ENCODE measurements around the gene ARID3A.

Gene ARID3A

DNA sequence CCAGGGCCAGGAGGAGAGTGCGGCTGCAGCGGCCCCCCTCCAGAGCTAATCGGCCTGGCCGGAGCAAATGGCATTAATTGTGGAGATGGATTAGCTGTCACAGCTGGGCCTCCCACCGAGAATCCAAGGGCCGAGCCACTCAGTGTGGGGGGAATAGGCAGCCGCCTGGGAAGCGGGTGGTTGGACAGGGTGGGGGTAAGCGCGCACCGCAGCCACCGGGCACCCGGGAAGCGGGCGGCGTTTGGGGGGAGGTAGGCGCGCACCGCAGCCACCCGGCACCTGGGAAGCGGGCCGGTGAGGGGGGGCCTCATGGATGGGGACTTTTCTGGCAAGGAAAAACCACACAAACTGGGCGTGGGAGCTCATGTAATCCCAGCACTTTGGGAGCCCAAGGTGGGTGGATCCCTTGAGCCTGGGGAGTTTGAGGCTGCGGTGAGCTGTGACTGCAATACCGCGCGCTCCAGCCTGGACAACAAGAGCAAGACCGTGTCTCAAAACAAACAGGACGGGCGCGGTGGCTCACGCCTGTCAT lies 22.5 kb upstream of the ARID3A start:
- Histone ChIP-seq H3K27ac (replicated peaks) (no peak overlapping the region), H3K27me3 (ENCODE audit: insufficient read depth, poor library complexity, severe bottlenecking) (no peaks in the 10 kb centered on the region), H3K4me3 (replicated peaks; ENCODE audit: insufficient read depth, low read length) (no peak overlapping the region)
- DNase-seq (ENCODE audit: low read depth in 1 of 2, low spot score in 1 of 2), result no peak
- TF ChIP-seq POLR2AphosphoS5 (IDR thresholded peaks at IDR 0.05; ENCODE audit: low read depth), result no peak
- TF ChIP-seq, protein P1, sequence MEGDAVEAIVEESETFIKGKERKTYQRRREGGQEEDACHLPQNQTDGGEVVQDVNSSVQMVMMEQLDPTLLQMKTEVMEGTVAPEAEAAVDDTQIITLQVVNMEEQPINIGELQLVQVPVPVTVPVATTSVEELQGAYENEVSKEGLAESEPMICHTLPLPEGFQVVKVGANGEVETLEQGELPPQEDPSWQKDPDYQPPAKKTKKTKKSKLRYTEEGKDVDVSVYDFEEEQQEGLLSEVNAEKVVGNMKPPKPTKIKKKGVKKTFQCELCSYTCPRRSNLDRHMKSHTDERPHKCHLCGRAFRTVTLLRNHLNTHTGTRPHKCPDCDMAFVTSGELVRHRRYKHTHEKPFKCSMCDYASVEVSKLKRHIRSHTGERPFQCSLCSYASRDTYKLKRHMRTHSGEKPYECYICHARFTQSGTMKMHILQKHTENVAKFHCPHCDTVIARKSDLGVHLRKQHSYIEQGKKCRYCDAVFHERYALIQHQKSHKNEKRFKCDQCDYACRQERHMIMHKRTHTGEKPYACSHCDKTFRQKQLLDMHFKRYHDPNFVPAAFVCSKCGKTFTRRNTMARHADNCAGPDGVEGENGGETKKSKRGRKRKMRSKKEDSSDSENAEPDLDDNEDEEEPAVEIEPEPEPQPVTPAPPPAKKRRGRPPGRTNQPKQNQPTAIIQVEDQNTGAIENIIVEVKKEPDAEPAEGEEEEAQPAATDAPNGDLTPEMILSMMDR (IDR thresholded peaks at IDR 0.05; ENCODE audit: insufficient read depth, low read length), result no peak
- TF ChIP-seq SPI1 (IDR thresholded peaks at IDR 0.05; ENCODE audit: borderline replicate concordance, low read depth), result no peak
- TF ChIP-seq, protein P2, sequence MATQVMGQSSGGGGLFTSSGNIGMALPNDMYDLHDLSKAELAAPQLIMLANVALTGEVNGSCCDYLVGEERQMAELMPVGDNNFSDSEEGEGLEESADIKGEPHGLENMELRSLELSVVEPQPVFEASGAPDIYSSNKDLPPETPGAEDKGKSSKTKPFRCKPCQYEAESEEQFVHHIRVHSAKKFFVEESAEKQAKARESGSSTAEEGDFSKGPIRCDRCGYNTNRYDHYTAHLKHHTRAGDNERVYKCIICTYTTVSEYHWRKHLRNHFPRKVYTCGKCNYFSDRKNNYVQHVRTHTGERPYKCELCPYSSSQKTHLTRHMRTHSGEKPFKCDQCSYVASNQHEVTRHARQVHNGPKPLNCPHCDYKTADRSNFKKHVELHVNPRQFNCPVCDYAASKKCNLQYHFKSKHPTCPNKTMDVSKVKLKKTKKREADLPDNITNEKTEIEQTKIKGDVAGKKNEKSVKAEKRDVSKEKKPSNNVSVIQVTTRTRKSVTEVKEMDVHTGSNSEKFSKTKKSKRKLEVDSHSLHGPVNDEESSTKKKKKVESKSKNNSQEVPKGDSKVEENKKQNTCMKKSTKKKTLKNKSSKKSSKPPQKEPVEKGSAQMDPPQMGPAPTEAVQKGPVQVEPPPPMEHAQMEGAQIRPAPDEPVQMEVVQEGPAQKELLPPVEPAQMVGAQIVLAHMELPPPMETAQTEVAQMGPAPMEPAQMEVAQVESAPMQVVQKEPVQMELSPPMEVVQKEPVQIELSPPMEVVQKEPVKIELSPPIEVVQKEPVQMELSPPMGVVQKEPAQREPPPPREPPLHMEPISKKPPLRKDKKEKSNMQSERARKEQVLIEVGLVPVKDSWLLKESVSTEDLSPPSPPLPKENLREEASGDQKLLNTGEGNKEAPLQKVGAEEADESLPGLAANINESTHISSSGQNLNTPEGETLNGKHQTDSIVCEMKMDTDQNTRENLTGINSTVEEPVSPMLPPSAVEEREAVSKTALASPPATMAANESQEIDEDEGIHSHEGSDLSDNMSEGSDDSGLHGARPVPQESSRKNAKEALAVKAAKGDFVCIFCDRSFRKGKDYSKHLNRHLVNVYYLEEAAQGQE (IDR thresholded peaks at IDR 0.05; ENCODE audit: insufficient replicate concordance, low read depth), result no peak
- TF ChIP-seq GABPA (IDR thresholded peaks at IDR 0.05; ENCODE audit: low read depth), result no peak

DNA sequence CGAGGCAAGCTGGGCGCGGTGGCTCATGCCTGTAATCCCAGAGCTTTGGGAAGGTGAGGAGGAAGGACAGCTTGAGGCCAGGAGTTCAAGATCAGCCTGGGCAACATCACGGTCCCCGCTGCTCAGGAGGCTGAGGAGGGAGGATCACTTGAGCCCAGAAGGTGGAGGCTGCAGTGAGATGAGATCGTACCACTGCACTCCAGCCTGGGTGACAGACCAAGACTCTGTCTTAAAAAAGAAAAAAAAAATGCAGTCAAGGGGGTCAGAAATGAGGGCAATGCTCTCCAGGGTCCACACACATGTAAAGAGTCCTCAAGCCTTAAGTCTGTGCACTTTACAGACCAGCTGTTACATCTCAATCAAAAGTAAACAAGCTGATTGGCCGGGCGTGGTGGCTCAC lies 21.3 kb upstream of the ARID3A start:
- Histone ChIP-seq H3K4me3 (replicated peaks; ENCODE audit: insufficient read depth, low read length) (no peak overlapping the region), H3K27me3 (ENCODE audit: insufficient read depth, poor library complexity, severe bottlenecking) (no peaks in the 10 kb centered on the region), H3K27ac (replicated peaks) (no peak overlapping the region)
- TF ChIP-seq SPI1 (IDR thresholded peaks at IDR 0.05; ENCODE audit: borderline replicate concordance, low read depth), result no peak
- TF ChIP-seq, protein P1 (IDR thresholded peaks at IDR 0.05; ENCODE audit: insufficient read depth, low read length), result no peak
- TF ChIP-seq, protein P2 (IDR thresholded peaks at IDR 0.05; ENCODE audit: insufficient replicate concordance, low read depth), result no peak
- no peak for TF ChIP-seq POLR2AphosphoS5 (IDR thresholded peaks at IDR 0.05; ENCODE audit: low read depth)
- TF ChIP-seq GABPA (IDR thresholded peaks at IDR 0.05; ENCODE audit: low read depth), result no peak
- DNase-seq (ENCODE audit: low read depth in 1 of 2, low spot score in 1 of 2), result no peak

DNA sequence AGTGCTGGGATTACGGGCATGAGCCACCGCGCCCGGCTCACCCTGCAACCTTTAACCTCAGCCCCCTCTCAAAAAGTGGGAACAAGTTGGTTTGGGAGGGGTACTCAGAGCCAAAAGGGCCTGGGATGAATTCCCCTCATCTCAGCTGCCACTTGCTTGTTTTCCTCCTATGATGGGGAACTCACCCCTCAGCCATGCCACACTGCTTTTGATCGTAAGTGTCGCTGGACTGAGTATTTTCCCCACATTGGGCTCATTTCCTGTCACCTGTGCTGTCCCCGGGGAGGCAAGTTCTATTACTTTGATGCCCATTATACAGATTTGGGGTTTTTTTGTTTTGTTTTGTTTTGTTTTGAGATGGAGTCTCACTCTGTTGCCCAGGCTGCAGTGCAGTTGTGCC lies 19.4 kb upstream of the ARID3A start:
- no peak for DNase-seq (ENCODE audit: low read depth in 1 of 2, low spot score in 1 of 2)
- no peak overlapping the region for H3K4me3 ChIP-seq (replicated peaks; ENCODE audit: insufficient read depth, low read length)
- TF ChIP-seq SPI1 (IDR thresholded peaks at IDR 0.05; ENCODE audit: borderline replicate concordance, low read depth) (no peak), POLR2AphosphoS5 (IDR thresholded peaks at IDR 0.05; ENCODE audit: low read depth) (no peak), GABPA (IDR thresholded peaks at IDR 0.05; ENCODE audit: low read depth) (no peak)
- TF ChIP-seq, protein P2 (IDR thresholded peaks at IDR 0.05; ENCODE audit: insufficient replicate concordance, low read depth), result no peak
- TF ChIP-seq, protein P1 (IDR thresholded peaks at IDR 0.05; ENCODE audit: insufficient read depth, low read length), result no peak
- H3K27ac ChIP-seq (replicated peaks), result no peak overlapping the region
- no peaks in the 10 kb centered on the region for H3K27me3 ChIP-seq (ENCODE audit: insufficient read depth, poor library complexity, severe bottlenecking)

All from HL-60 (cell line).